ENCODE results near the gene SND1.
A peak's percentile ranks its signal among the peaks of the same experiment; 100 is the strongest.
"Not testable (repeated sequence)": the region's sequence is repeated elsewhere in the genome, so short reads cannot be mapped to it uniquely, and the experiment has no call there.

SND1 gene

GRCh38 chr7:128082431-128082830 is 430.4 kb downstream of the SND1 start:
- DNase-seq, result no peak

- DNase-seq, result no peak
These were observed 433.1 kb downstream of the SND1 start for GRCh38 chr7:128084896-128085608.

GRCh38 chr7:128090492-128090891 is 438.5 kb downstream of the SND1 start:
- no peak for DNase-seq

GRCh38 chr7:128091106-128091505 is 439.1 kb downstream of the SND1 start:
- no peak for DNase-seq

GRCh38 chr7:128092221-128092620 is 440.2 kb downstream of the SND1 start:
- no peak for DNase-seq

GRCh38 chr7:128093614-128094570 is 441.9 kb downstream of the SND1 start:
- no peak for DNase-seq

- DNase-seq, result no peak
These were observed 442.7 kb downstream of the SND1 start for GRCh38 chr7:128094686-128095085.

- DNase-seq, result no peak
These were observed 445.3 kb downstream of the SND1 start for GRCh38 chr7:128097211-128097731.

GRCh38 chr7:128098629-128099028 is 446.6 kb downstream of the SND1 start:
- no peak for DNase-seq

GRCh38 chr7:128099204-128099671 is 447.2 kb downstream of the SND1 start:
- no peak for DNase-seq

GRCh38 chr7:128100225-128100948 is 448.4 kb downstream of the SND1 start:
- DNase-seq, result no peak

- no peak for DNase-seq
These were observed 449.1 kb downstream of the SND1 start for GRCh38 chr7:128100949-128101713.

GRCh38 chr7:128102490-128103291 is 450.7 kb downstream of the SND1 start:
- no peak for DNase-seq

- peak; percentile 14 for DNase-seq
These were observed 451.6 kb downstream of the SND1 start for GRCh38 chr7:128103498-128104107.

- no peak for DNase-seq
These were observed 452.2 kb downstream of the SND1 start for GRCh38 chr7:128104108-128104742.

GRCh38 chr7:128105228-128106022 is 453.4 kb downstream of the SND1 start:
- no peak for DNase-seq

GRCh38 chr7:128106821-128107220 is 454.8 kb downstream of the SND1 start:
- DNase-seq, result no peak

- DNase-seq, result not testable (repeated sequence)
These were observed 455.5 kb downstream of the SND1 start for GRCh38 chr7:128107516-128107915.

GRCh38 chr7:128108129-128108528 is 456.1 kb downstream of the SND1 start:
- DNase-seq, result no peak
